ENCODE data around the gene SUPT4H1. TPM values are rescaled to one million over a fixed set of nuclear protein-coding genes. Genes with fewer than 3 reads are reported as not detected.

SUPT4H1 gene
- total RNA-seq, 1 experiment from 2014 or later = 109 TPM

- Histone ChIP-seq H3K23ac (ENCODE audit: insufficient read length, low read depth, low read length) (no peak overlapping the region), H2BK120ac (ENCODE audit: low read depth, low read length, poor library complexity, severe bottlenecking) (no peak overlapping the region), H3K4ac (ENCODE audit: low read depth, low read length) (no peak overlapping the region), H3K18ac (ENCODE audit: insufficient read length, low read depth, low read length) (no peak overlapping the region), H3K79me2 (ENCODE audit: insufficient read depth, low read length) (no peaks in the 10 kb centered on the region), H3K79me1 (ENCODE audit: insufficient read depth, low read depth, low read length, poor library complexity, severe bottlenecking) (no peaks in the 10 kb centered on the region), H3K27ac (ENCODE audit: insufficient read length, low read depth, low read length) (no peak overlapping the region), H4K8ac (replicated peaks; ENCODE audit: insufficient read length, low read depth, low read length) (no peak overlapping the region), H2BK20ac (ENCODE audit: low read depth, low read length, poor library complexity, severe bottlenecking) (no peak overlapping the region), H3K9me3 (ENCODE audit: control insufficient read depth, low read depth, low read length) (no peaks in the 10 kb centered on the region), H2BK12ac (ENCODE audit: insufficient read length, low read depth, low read length) (no peak overlapping the region), H3K9ac (ENCODE audit: extremely low read depth, insufficient read length, low read length) (no peak overlapping the region), H3T11ph (ENCODE audit: low read length) (no peak overlapping the region), H3K27me3 (ENCODE audit: insufficient read depth, low read length) (no peaks in the 10 kb centered on the region), H2BK15ac (ENCODE audit: low read depth, low read length) (no peak overlapping the region), H2AFZ (ENCODE audit: low read length) (no peak overlapping the region), H4K20me1 (ENCODE audit: control insufficient read depth, insufficient read depth, insufficient read length) (no peaks in the 10 kb centered on the region), H2AK5ac (ENCODE audit: insufficient read length, low read length) (no peak overlapping the region), H3K4me1 (ENCODE audit: insufficient read depth, low read length) (no peaks in the 10 kb centered on the region; the same call in 1 of the 2 replicates), H4K5ac (ENCODE audit: insufficient read length, low read depth, low read length) (no peak overlapping the region), H3K56ac (ENCODE audit: insufficient read length, low read depth, low read length) (no peak overlapping the region), H3K4me2 (ENCODE audit: insufficient read depth, insufficient read length, low read length) (no peak overlapping the region), H3K14ac (ENCODE audit: insufficient read depth, low read length) (no peak overlapping the region), H2BK5ac (ENCODE audit: insufficient read length, low read length) (no peak overlapping the region), H3K23me2 (ENCODE audit: insufficient read length, low read depth, low read length, poor library complexity, severe bottlenecking) (no peaks in the 10 kb centered on the region), H4K91ac (ENCODE audit: insufficient read length, low read depth, low read length) (no peak overlapping the region)
- peaks cover 9 to 14% of the 10 kb centered on the region in 2 experiments for H3K4me1 Mint-ChIP-seq
- H3K9me3 Mint-ChIP-seq = no peaks in the 10 kb centered on the region
- H3K4me3 Mint-ChIP-seq = no peak overlapping the region
- H3K27ac Mint-ChIP-seq = peak overlapping the region in 1 of 3 experiments; percentile 34; a peak in 1 of 7 replicates
- TF ChIP-seq CTCF (conservative IDR thresholded peaks at IDR 0.05) = no peak
- no peaks in the 10 kb centered on the region; a peak in 1 of 7 replicates for H3K36me3 Mint-ChIP-seq (ENCODE audit: insufficient read depth in 1 of 3, low read depth in 3 of 3)
- DNase-seq = no peak
- WGBS (ENCODE audit: extremely low coverage, insufficient read length, low lambda C conversion rate) = no CpG with 5 or more reads among the region's 3 CpGs
- H3K27me3 Mint-ChIP-seq (ENCODE audit: low read depth) = peaks cover 5% of the 10 kb centered on the region
Observed at GRCh38 chr17:58367461-58367860, 15.5 kb upstream of the SUPT4H1 start.

Measured in H9 (cell line).